VCaP (cell line): ENCODE measurements around the gene COL18A1.

ENCODE experiments used
- H3K27ac ChIP-seq: fragments of 450-650 bp; 2 replicates; pipeline ENCODE4 v1.5.1; 2017
- CTCF ChIP-seq: fragments of 450-650 bp; conservative IDR thresholded peaks from 2 replicates; pipeline ENCODE4 v1.5.1; 2017; ENCODE audit warnings: mild to moderate bottlenecking, moderate library complexity

Gene COL18A1

DNA sequence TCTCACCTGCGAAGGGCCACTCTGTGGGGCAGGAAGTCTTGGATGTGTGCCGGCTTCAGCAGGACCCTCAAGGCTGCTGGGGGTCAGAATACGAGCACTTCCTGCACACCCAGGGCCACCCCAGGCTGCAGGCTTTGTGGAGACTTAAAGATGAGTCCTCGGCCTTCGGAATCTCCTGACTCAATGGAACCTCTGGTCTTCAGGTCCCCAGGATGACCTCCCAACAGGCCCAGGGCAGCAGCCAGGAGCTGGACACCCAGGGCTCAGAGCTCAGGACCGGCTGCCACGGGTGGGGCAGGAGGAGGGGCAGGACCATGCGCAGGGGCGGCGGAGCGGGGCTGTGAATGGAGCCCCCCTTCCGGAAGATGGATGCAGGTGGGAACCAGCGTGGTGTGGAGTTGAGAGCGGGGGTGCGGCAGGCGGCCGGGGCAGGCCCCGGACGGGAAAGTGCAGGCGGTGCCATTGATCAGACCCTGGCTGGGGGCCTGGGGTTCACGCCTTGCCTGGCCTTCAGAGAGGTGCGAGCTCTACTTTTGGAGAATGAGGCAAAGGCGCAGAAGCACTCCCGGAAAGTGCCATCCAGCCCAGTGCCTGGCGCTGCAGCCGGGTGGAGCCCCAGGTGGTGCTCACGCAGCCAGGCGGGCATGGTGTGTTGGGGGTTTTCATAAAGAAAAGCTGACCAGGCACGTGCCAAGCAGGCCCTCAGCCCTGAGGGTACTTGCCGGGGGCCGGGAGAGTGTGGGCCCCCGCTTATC lies 10.4 kb downstream of the COL18A1 start:
- no peak overlapping the region for H3K27ac ChIP-seq
- no peak for TF ChIP-seq CTCF

DNA sequence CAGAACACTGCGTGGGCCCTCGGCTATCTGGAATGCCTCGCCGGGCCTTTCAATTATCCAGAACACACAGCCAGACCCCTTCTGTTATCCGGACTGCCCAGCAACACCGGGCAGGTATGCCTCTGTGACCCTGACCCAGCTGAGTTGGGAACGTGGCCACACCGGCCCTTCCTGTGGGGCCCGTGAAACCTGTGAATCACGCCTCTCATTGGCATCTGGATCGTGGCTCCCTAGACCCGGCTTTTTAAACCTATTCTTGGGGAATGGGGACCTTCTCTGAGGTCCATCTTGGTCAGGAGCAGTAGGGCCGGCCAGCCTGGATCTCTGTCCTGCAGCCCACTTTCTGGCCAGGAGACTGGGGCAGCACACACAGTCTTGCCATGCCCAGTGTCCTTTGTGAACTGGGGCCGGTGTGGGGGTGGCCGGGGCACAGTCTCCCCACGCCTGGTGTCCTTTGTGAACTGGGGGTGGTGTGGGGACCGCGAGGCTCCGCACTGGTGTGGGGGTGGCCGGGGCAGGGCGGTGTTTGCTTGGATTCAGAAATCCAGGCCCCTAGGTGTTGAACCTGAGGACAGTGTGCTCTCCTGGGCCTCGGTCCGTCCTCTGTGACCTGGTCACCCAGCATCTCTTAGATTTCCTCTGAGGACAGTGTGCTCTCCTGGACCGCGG lies 11.1 kb downstream of the COL18A1 start:
- no peak overlapping the region for H3K27ac ChIP-seq
- no peak for TF ChIP-seq CTCF

DNA sequence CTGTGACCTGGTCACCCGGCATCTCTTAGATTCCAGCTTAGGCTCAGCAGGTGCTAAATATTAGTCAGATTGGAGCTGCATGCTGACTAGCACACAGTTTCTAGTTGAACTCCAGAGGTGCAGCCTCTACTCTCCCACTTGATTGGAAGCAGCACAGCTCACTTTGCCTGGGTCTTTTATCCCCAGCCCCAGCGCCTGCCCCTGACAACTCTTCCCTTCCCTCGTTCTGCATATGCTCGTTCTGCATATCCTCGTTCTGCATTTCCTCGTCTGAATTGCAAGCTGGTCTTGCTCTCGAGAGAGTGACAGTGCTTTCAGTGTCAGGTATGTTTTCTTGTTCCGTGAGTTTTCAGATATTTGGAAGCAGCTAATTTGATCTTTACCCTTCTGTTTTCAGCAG lies 11.7 kb downstream of the COL18A1 start:
- no peak for TF ChIP-seq CTCF
- H3K27ac ChIP-seq: no peak overlapping the region

DNA sequence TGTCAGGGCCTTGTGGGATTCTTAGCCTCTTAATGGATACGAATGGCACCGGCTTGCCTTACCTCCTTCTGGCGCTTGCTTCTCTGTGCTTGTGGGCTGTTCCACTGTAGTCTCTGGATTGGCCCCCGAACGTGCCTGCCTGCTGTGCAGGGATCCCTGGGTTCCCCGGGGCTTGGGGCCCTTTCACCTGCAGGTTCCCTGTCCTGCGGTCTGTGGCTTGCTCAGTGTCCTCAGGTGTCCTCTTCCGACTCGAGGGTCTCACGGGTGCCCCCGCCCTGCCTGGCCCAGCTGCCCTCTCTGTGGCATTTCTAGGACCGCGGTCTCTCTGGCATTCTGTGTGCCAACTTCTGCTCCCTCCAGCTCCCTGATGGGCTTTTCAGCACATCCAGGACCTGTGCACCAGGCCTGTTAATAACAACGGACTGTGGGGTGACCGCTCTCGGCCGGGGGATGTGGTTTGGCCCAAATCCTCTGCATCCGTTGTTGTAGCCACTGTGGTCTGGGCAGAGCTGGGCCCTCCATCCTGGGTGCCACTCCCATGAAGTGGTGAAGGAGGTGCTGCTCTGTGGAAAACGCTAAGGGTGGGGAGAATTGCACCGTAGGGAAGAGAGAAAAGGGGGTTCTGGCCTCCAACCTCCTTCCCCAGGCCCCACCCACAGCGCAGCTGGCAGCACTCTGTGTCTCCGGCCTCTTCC lies 12.4 kb downstream of the COL18A1 start:
- TF ChIP-seq CTCF: no peak
- H3K27ac ChIP-seq: no peak overlapping the region

DNA sequence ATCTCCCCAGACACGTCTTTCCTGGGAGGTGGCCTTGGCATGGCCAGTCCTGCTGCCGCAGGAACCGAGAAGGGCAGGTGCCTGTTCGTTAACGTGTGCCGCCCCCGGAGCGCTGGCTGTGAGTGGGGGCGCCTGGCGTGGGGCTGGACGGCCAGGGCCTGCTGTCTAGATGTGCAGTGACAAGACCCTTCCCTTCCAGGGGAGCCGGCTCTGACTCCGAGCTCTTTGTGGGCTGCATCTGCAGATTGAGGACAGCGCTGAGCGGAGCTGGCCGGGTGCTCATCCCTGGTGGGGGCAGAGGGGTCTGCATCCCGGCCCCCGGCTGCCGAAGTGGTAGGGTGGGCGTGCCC lies 13.0 kb downstream of the COL18A1 start:
- H3K27ac ChIP-seq: no peak overlapping the region
- no peak for TF ChIP-seq CTCF

GRCh38 chr21:45418301-45419071 lies 13.5 kb downstream of the COL18A1 start:
- no peak overlapping the region for H3K27ac ChIP-seq
- TF ChIP-seq CTCF: no peak

GRCh38 chr21:45419162-45419561 lies 14.2 kb downstream of the COL18A1 start:
- TF ChIP-seq CTCF: no peak

More at GRCh38 chr21:45419162-45419561, 14.2 kb downstream of the COL18A1 start:
- no peak overlapping the region for H3K27ac ChIP-seq
